Measurements from ENCODE around the gene HEG1. TPM values are rescaled to one million over a fixed set of nuclear protein-coding genes. Genes with fewer than 3 reads are reported as not detected.
A peak's percentile ranks its signal among the peaks of the same experiment; 100 is the strongest.

Gene HEG1
- total RNA-seq, 3 donors from 2014 or later (not counting 1 experiment from before 2014, with no cell fraction given): 52.1 to 83.5 (median 68.1) TPM

DNA sequence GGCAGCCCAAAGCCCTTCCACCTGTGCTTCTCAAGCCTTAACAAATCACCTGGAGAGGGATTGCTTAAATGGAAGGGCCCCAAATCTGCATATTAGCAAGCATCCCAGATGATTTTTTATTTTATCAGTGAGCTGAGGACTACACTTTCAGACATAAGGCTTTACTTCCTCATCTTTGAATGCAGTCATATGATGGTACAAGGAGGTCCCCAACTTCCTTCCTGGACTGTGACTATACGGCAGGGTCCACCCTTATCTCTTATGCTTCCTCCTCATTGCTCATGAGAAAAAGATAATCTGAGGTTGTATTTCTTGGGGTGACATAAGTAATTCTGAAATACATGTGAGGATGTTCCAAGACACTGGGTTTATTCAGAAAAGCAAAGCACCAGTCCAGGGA lies 13.7 kb upstream of the HEG1 start:
- intact Hi-C loops (cut with micrococcal nuclease): no loop called here
- no peaks in the 10 kb centered on the region for H3K9me3 ChIP-seq (ENCODE audit: control insufficient read depth, insufficient read depth, low read length)
- no peaks in the 10 kb centered on the region for H3K36me3 ChIP-seq (ENCODE audit: control insufficient read depth, insufficient read depth, low read length)
- Mint-ChIP-seq H3K27ac (peak overlapping the region in 1 of 2 donors; percentile 22), H3K27me3 (ENCODE audit: low read depth in 2 of 2) (no peaks in the 10 kb centered on the region), H3K4me1 (peaks cover 8 to 14% of the 10 kb centered on the region in 2 donors), H3K36me3 (no peaks in the 10 kb centered on the region), H3K4me3 (no peak overlapping the region), H3K9me3 (no peaks in the 10 kb centered on the region)
- no CpG with 5 or more reads among the region's 1 CpG for WGBS (ENCODE audit: insufficient coverage)
- no peak for DNase-seq
- TF ChIP-seq, protein P1, sequence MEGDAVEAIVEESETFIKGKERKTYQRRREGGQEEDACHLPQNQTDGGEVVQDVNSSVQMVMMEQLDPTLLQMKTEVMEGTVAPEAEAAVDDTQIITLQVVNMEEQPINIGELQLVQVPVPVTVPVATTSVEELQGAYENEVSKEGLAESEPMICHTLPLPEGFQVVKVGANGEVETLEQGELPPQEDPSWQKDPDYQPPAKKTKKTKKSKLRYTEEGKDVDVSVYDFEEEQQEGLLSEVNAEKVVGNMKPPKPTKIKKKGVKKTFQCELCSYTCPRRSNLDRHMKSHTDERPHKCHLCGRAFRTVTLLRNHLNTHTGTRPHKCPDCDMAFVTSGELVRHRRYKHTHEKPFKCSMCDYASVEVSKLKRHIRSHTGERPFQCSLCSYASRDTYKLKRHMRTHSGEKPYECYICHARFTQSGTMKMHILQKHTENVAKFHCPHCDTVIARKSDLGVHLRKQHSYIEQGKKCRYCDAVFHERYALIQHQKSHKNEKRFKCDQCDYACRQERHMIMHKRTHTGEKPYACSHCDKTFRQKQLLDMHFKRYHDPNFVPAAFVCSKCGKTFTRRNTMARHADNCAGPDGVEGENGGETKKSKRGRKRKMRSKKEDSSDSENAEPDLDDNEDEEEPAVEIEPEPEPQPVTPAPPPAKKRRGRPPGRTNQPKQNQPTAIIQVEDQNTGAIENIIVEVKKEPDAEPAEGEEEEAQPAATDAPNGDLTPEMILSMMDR (IDR thresholded peaks at IDR 0.05): no peak
- peaks cover 11% of the 10 kb centered on the region for H3K4me1 ChIP-seq (ENCODE audit: control insufficient read depth, insufficient read depth, low read length)
- peak; percentile 24 to 82 (median 50) for ATAC-seq
- H3K4me3 ChIP-seq (ENCODE audit: low read length): no peak overlapping the region
- H3K27me3 ChIP-seq (ENCODE audit: control insufficient read depth, insufficient read depth, low read length): no peaks in the 10 kb centered on the region
- H3K27ac ChIP-seq (ENCODE audit: low read length): no peak overlapping the region

DNA sequence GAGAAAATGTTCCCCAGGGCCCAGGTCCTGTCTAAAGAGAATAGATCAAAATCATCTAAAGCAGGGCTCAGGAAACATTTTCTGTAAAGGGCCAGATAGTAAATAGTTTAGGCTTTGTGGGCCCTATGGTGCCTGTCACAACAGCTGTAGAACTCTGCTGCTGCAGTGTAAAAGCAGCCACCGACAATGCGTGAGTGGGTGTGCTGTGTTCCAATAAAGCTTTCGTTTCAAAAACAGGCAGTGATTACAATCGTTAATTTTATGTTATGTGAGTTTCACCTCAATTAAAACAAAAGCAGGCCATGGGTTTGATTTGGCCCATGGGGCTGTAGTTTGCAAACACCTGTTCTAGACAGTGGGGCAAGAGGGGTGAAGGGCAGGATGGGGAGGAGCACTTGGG lies 12.5 kb upstream of the HEG1 start:
- Histone ChIP-seq H3K4me1 (ENCODE audit: control insufficient read depth, insufficient read depth, low read length) (peaks cover 11% of the 10 kb centered on the region), H3K27me3 (ENCODE audit: control insufficient read depth, insufficient read depth, low read length) (no peaks in the 10 kb centered on the region), H3K36me3 (ENCODE audit: control insufficient read depth, insufficient read depth, low read length) (no peaks in the 10 kb centered on the region), H3K27ac (ENCODE audit: low read length) (no peak overlapping the region), H3K4me3 (ENCODE audit: low read length) (no peak overlapping the region), H3K9me3 (ENCODE audit: control insufficient read depth, insufficient read depth, low read length) (no peaks in the 10 kb centered on the region)
- H3K4me3 Mint-ChIP-seq: no peak overlapping the region
- TF ChIP-seq, protein P1 (IDR thresholded peaks at IDR 0.05): no peak
- ATAC-seq: no peak
- peaks cover 0 to 5% of the 10 kb centered on the region in 2 donors for H3K27me3 Mint-ChIP-seq (ENCODE audit: low read depth in 2 of 2)
- intact Hi-C loops (cut with micrococcal nuclease): no loop called here
- H3K9me3 Mint-ChIP-seq: no peaks in the 10 kb centered on the region
- H3K36me3 Mint-ChIP-seq: no peaks in the 10 kb centered on the region
- H3K4me1 Mint-ChIP-seq: peaks cover 8 to 14% of the 10 kb centered on the region in 2 donors
- no peak overlapping the region for H3K27ac Mint-ChIP-seq
- 98% methylated on average over 4 of the region's 4 CpGs for WGBS (ENCODE audit: insufficient coverage)
- no peak for DNase-seq

DNA sequence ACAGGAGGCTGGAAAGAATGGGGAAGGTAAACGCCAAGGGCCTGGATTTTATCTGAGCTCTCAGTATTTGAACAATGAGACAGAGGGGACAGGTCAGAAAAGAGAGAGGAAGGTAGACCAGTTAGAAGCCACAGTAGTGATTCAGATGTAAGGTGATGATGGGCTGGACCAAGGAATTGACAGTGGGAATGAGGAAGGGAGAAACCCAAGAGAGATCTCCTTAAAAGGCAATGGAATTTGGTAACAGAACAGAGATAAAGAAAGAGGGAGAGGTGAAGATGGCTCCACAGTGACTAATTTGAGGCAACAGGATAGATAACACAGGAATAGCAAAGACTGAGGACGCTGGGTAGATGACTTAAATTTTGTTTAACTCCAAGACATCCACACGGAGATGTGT lies 11.4 kb upstream of the HEG1 start:
- no peak overlapping the region for H3K27ac Mint-ChIP-seq
- ATAC-seq: no peak
- Histone ChIP-seq H3K9me3 (ENCODE audit: control insufficient read depth, insufficient read depth, low read length) (no peaks in the 10 kb centered on the region), H3K36me3 (ENCODE audit: control insufficient read depth, insufficient read depth, low read length) (no peaks in the 10 kb centered on the region), H3K27me3 (ENCODE audit: control insufficient read depth, insufficient read depth, low read length) (no peaks in the 10 kb centered on the region), H3K4me1 (ENCODE audit: control insufficient read depth, insufficient read depth, low read length) (peaks cover 11% of the 10 kb centered on the region), H3K27ac (ENCODE audit: low read length) (no peak overlapping the region), H3K4me3 (ENCODE audit: low read length) (no peak overlapping the region)
- peaks cover 8 to 14% of the 10 kb centered on the region in 2 donors for H3K4me1 Mint-ChIP-seq
- H3K27me3 Mint-ChIP-seq (ENCODE audit: low read depth in 2 of 2): peaks cover 0 to 5% of the 10 kb centered on the region in 2 donors
- H3K9me3 Mint-ChIP-seq: no peaks in the 10 kb centered on the region
- intact Hi-C loops (cut with micrococcal nuclease): no loop called here
- WGBS (ENCODE audit: insufficient coverage): 98% methylated on average over 2 of the region's 3 CpGs
- H3K36me3 Mint-ChIP-seq: no peaks in the 10 kb centered on the region
- H3K4me3 Mint-ChIP-seq: no peak overlapping the region
- TF ChIP-seq, protein P1 (IDR thresholded peaks at IDR 0.05): no peak
- DNase-seq: no peak

DNA sequence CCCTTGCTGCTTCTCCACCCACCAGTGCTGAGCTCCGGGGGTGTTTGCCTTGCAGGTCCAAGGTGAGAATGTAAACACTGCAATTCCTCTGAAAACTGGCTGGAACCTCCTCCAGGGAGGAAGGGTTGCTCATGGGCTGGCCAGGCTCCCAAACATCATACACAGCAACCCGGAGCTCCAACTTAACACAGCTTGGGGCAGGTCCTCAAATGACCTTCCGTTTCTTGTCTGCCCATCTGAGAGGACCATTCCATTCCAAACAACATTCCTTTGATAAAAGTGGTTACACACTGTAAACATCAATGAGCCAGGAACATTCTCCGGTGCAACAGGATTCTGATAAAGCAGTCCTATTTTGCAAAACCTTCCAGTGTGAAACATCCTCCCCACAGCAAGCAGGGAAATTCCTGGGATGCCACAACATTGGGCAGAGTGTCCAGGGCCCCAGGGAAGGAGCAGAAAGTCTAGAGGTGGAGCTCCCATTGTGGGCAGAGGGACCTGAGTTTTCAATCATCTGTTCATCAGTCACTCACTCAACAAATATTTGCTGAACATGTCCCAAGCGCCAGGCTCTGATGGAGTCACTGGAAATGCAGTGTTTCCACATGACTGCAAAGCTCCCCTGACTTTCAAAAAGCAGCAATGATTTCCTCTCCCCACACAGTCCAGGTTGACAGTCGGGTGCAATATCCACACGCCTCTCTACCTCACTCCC lies 7.3 kb upstream of the HEG1 start:
- no peak overlapping the region for H3K4me3 ChIP-seq (ENCODE audit: low read length)
- no peaks in the 10 kb centered on the region for H3K4me1 ChIP-seq (ENCODE audit: control insufficient read depth, insufficient read depth, low read length)
- H3K36me3 Mint-ChIP-seq: no peaks in the 10 kb centered on the region
- no peaks in the 10 kb centered on the region for H3K9me3 ChIP-seq (ENCODE audit: control insufficient read depth, insufficient read depth, low read length)
- no peak overlapping the region for H3K4me3 Mint-ChIP-seq
- no peaks in the 10 kb centered on the region for H3K27me3 ChIP-seq (ENCODE audit: control insufficient read depth, insufficient read depth, low read length)
- H3K9me3 Mint-ChIP-seq: no peaks in the 10 kb centered on the region
- WGBS (ENCODE audit: insufficient coverage): 88% methylated on average over 7 of the region's 7 CpGs
- DNase-seq (no peak), ATAC-seq (no peak)
- peaks cover 14 to 18% of the 10 kb centered on the region in 2 donors for H3K27me3 Mint-ChIP-seq (ENCODE audit: low read depth in 2 of 2)
- no peaks in the 10 kb centered on the region for H3K4me1 Mint-ChIP-seq
- no peak overlapping the region for H3K27ac ChIP-seq (ENCODE audit: low read length)
- H3K27ac Mint-ChIP-seq: no peak overlapping the region
- intact Hi-C loops (cut with micrococcal nuclease): no loop called here
- TF ChIP-seq, protein P1 (IDR thresholded peaks at IDR 0.05): no peak
- H3K36me3 ChIP-seq (ENCODE audit: control insufficient read depth, insufficient read depth, low read length): no peaks in the 10 kb centered on the region

Data from natural killer cell (primary cell).